PFSK-1 (cell line): ENCODE results near the gene CARMIL3.

ENCODE experiments used
- FOXP2 ChIP-seq: optimal IDR thresholded peaks from 2 replicates; pipeline ENCODE3; 2011; ENCODE audit warnings: borderline replicate concordance, control low read depth, inconsistent platforms; ENCODE audit not compliant: insufficient read depth; ENCODE audit errors: extremely low read length, extremely low read depth
- POLR2AphosphoS5 ChIP-seq: IDR thresholded peaks from 2 replicates; pipeline ENCODE4 v1.6.1; 2012; ENCODE audit warnings: low read depth, mild to moderate bottlenecking, control low read depth, low read length, moderate library complexity
- REST ChIP-seq, 2 experiments: IDR thresholded peaks; 2 replicates each; pipeline versions ENCODE4 v1.6.1 to v1.8.0; 2011 to 2012; ENCODE audit warnings: low read depth in 2 of 2, low read length in 2 of 2, control low read depth in 1 of 2, inconsistent platforms in 1 of 2, mild to moderate bottlenecking in 1 of 2, moderate library complexity in 1 of 2; ENCODE audit not compliant: insufficient read depth in 1 of 2
- SIN3A ChIP-seq: IDR thresholded peaks from 2 replicates; pipeline ENCODE4 v1.6.1; 2012; ENCODE audit warnings: mild to moderate bottlenecking, low read length, moderate library complexity, borderline replicate concordance; ENCODE audit not compliant: insufficient read depth
- TAF1 ChIP-seq: IDR thresholded peaks from 2 replicates; pipeline ENCODE4 v1.6.1; 2012; ENCODE audit warnings: low read length, control low read depth, borderline replicate concordance; ENCODE audit not compliant: insufficient read depth

The CARMIL3 gene

GRCh38 chr14:24087004-24087403, 35.2 kb downstream of the CARMIL3 start:
- TF ChIP-seq REST (IDR thresholded peaks at IDR 0.05; ENCODE audit: insufficient read depth in 1 of 2, low read depth in 2 of 2, low read length in 2 of 2): no peak
- TF ChIP-seq FOXP2: no peak
- no peak for TF ChIP-seq POLR2AphosphoS5
- no peak for TF ChIP-seq TAF1
- TF ChIP-seq SIN3A: no peak

DNA sequence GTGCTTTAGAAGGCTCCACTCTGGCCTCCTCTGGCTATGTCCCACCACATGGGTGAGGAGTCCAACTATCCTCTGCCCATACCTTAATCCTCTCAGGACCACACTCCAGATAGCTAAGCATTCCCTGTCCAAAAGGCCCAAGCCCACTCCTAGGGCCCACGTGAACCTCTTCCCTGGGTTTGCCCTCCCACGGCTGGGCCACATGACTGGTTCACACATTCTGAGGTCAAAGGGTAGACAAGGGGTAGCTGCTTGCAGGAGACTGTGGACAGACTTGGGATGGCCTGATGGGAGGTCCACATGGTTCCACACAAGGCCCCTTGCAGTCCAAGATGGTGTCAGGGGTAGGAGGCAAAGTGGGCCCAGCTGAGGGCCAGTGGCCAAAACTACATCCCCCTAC, 36.3 kb downstream of the CARMIL3 start:
- TF ChIP-seq FOXP2 (no peak), POLR2AphosphoS5 (no peak), REST (IDR thresholded peaks at IDR 0.05; ENCODE audit: insufficient read depth in 1 of 2, low read depth in 2 of 2, low read length in 2 of 2) (no peak)

DNA sequence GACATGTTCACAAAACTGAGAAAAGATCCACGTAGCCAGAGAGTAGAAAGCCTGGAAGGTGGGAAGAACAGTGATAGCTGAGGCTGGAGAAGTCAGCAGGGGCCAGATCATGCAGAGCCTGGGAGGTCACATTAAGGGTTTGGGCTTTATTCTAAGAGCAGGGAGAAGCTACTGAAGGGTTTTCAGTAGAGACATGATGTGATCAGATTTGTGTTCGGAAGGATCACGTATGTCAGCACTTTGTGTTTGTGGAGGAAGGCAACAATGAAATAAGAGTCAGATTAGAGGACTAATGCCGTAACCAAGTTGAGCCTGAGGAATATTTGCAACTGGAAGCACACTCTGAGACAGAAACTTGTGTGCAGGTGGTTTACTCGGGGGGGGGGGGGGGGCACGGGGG, 38.1 kb downstream of the CARMIL3 start:
- no peak for TF ChIP-seq TAF1

DNA sequence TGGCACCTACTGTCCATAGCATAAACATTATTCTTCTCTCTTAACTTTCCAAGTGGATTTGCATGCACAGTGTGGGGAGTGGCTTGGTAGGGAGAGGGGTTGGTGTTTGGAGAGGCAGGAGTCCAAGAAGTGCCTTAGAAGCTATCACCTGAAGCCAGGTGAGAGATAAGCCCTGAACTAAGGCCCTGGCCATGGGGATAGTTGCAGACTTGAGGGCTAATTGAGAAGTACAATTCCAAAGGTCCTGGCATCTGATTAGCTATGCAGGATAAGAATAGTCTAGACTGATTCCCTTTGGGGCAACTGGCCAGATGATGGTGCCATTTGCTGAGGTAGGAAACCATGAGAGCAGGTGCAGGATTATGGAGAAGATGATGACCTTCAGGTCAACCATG, 40.3 kb downstream of the CARMIL3 start:
- TF ChIP-seq SIN3A (no peak), TAF1 (no peak), REST (IDR thresholded peaks at IDR 0.05; ENCODE audit: insufficient read depth in 1 of 2, low read depth in 2 of 2, low read length in 2 of 2) (no peak), FOXP2 (no peak), POLR2AphosphoS5 (no peak)

DNA sequence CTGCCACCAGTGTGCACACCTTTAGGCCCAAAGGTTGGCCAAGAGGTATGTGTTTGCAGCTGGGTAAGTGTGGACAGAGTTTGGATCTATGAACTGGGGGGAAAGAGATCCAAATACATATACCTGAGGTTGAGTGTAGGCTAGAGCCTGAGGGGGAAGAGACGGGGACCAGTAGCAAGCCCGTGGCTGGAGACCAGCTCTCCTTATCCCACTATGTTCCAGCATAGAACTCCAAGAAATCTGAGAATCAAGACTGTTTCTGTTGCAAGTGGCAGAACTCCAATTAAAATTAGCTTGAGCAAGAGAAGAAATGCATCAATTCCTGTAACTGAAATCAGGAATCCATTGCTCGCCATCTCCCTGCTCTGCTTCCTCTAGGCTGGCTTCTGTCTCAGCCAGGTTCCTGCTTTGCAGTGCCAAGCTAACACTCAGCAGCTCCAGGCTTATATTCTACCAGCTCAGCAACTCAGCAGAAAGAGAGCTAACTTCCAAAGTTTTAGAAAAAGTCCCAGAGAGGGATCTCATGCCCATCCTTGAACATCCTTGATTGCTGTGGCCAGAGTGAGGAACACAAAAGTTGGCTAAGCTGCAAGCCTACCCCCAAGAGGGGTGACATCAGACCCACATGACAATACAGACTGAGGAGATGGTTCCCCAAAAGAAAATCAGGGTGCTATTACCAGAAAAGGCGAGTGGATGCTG, 40.8 kb downstream of the CARMIL3 start:
- no peak for TF ChIP-seq TAF1
- no peak for TF ChIP-seq REST (IDR thresholded peaks at IDR 0.05; ENCODE audit: insufficient read depth in 1 of 2, low read depth in 2 of 2, low read length in 2 of 2)
- no peak for TF ChIP-seq SIN3A
- no peak for TF ChIP-seq POLR2AphosphoS5
- no peak for TF ChIP-seq FOXP2
